Islet of Langerhans (tissue), 1 donor: ENCODE measurements around the gene CEP43.
A peak's percentile ranks its signal among the peaks of the same experiment; 100 is the strongest.

Experiments used
- FAIRE-seq: peaks from one replicate; lab custom pipeline; 2011; peaks lifted over from hg19 to GRCh38; lab: Jason Lieb, UNC

Gene CEP43

DNA sequence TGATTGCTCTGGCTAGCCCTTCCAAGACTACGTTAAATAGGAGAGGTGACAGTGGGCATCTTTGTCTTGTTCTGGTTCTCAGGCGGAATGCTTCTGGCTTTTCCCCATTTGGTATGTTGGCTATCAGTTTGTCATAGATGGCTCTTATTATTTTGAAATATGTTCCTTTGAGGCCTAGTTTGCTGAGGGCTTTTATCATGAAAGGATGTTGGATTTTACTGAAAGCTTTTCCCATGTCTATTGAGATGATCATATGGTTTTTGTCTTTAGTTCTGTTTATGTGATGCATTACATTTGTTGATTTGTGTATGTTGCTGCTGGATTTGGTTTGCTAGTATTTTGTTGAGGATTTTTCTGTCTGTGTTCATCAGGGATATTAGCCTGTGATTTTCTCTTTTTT is 32.9 kb upstream of the CEP43 start:
- no peak for FAIRE-seq

DNA sequence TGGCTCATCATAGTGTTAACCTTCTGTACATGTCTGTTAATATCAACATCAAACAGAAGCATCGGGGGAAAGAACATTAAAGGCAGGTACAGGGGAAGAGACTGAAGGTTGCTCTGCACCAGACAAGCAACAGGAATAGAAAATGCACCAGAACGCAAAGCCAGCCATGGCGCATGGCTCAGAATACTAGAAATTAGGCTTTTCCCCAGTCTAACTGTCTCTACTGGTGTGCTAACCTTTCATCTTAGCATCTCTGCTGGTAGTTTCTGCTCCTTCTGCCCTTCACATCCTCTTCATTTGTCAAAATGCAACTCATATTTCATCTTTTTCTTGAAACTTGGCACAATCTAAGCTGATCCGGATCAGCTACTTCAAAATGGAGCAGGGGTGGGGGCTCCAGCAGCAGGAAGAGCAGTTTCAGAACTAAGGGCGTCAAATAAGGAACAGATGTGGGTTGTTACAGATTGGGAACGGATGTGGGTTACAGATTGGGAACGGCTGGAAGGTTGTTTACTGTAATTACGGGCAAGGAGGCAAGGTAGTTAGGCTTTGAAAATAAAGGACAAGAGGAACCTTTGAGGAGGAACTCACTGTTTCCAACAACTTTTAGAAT is 29.7 kb upstream of the CEP43 start:
- no peak for FAIRE-seq

DNA sequence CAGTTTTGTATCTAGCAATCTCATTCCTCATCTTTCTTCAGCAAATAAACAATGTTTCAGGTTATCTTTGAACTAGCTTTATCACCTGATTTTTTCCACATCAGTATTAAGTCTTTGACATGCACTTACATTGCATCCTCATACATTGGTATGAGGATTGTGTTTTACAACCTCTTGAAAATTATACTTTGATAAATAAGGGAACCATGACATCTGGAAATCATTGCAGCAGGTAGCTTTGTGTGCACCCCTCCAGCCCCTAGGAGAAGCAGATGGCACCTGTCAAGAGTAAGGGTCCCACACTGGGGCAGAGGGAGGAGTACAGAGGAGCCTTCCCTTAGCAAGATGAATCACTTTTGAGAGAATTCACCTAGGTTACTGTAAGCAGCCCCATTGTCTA is 29.1 kb upstream of the CEP43 start:
- no peak for FAIRE-seq

DNA sequence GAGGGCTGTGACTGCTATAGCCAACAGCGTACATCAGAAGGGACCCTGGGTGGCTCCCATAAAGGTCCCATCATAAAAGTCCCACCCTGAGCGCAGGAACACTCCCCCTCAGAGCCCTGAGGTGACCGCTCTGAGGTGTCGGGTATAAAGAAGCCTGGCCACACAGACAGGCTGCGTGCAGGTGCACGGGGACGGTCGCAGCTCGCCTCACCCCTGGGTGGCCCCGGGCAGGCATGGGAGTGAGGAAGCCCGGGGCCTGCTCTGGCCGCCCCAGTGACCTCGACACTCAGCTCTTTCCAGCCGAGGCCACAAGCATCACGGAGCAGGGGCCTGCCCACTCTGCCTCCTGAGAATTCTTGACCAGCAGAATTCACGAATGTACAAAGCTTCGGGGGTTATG is 28.4 kb upstream of the CEP43 start:
- no peak for FAIRE-seq

DNA sequence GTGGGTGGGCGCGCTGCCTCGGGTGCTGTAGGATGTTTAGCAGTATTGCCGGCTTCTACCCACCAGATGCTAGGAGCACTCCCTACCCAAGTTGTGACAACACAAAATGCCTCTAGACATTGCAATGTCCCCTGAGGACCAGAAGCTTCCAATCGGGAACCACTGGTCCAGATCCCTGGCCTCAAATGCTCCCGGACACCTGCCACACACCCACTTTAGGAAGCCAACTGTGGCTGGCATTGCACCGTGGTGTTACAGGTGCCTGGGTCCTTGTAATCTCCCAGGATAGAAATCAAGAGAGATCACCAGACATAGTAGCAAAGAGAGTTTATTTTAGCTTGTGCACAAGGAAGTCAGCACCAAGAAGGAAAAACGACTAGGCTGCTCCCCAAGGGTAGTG is 27.9 kb upstream of the CEP43 start:
- FAIRE-seq = no peak

DNA sequence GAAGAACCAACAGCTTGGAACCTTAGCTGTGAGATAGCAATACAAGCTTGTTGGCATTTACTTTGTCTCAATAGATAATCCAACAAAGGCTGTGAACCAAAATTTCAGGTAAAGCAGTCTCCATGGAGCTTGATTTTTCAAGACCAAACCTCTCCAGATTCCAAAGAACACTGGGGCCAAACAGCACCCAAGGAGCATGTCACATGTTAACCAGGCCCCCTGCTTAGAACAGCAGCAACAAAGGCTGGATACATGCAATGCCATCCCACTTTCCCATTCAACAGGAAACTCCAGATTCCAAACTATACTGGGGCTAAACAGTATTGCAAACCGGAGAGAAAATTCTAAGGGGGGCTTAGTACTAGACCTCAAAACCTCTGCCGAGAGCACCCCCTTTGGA is 27.1 kb upstream of the CEP43 start:
- no peak for FAIRE-seq

DNA sequence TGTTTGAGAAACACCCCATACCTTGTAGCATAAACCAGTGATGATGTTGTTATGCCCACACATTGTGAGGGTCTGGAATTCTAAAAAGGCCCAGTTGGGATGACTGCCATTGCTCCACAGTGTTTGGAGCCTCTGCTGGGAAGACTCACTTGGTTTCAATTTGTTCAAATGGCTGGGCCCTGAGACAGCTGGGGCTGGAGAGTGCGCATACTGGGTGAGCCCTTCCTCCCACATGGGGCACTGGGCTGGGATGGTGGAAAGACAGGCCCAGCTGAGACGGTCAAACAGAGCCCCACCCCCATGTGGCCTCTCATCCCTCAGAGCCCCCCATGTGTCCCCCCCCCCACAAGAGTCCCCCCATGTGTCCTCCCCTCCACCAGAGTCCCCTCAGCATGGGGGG is 22.6 kb upstream of the CEP43 start:
- no peak for FAIRE-seq

DNA sequence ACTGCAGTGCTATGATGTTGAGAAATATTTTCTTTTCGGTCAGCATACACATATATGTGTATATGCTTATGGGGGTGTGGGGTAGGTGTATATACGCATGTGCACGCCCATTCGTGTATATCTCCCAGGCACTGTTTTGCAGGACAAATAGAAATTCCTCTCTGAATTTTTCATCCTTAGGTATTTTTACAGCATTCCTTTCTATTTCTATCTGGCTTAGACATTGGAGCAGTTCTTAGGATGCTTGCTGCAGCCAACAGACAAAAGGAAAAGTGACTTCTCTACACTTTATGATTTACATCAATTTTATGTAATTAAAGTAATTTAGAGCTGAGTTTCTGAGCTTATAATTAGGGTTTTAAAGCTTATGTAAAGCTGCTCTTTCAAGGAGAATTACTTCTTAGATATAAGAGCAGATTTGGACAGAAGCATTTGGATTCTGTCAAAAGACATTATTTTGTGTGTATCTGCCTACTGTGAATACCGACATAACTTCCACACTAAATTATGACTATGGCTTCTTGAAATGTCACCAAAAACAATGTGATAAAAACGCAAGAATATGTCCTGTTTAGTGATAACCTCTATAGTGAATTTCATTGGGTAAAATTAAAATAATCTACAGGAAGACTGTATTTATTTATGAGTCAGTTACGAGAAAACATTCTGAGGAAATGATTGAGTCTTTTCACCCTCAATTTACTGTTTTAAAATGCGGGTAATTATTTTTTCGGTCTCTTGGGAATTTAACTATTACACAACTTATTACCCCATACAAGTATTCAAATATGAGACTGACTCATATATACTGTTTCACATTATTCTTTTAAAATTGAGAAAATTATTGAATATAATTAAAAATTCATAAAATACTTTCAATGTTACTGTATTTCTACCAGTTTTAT is 21.3 kb upstream of the CEP43 start:
- no peak for FAIRE-seq

DNA sequence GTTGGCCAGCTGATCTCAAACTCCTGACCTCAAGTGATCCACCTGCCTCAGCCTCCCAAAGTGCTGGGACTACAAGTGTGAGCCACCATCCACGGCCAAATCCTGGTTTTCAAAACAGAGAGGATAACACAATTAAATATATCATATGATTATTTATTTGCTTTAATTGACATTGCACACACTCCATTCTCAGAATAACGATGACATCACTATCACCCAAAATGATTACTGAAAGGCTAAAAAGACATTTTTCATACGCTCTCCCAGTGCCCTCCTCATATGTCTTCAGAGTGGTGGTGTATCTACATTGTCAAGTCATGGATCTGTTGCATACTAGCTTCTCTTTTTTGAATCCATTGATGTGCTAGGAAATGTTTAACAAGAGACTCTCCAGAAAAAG is 18.5 kb upstream of the CEP43 start:
- no peak for FAIRE-seq

DNA sequence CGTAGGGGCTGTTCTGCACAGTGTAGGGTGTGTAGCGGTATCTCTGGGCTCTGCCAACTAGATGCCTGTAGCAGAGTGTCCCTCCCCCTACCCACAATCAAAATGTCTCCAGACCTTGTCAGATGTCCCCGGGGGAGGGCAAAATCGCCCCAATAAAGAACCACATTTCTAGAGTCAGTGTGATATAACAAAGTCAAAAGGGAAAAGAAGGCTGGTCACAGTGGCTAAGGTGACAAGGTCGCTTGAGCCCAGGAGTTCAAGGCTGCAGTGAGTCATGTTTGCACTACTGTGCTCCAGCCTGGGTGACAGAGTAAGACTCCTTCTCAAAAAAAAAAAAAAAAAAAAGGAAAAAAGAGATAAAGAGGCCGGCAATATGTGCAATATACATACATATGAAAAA is 11.7 kb upstream of the CEP43 start:
- no peak for FAIRE-seq

DNA sequence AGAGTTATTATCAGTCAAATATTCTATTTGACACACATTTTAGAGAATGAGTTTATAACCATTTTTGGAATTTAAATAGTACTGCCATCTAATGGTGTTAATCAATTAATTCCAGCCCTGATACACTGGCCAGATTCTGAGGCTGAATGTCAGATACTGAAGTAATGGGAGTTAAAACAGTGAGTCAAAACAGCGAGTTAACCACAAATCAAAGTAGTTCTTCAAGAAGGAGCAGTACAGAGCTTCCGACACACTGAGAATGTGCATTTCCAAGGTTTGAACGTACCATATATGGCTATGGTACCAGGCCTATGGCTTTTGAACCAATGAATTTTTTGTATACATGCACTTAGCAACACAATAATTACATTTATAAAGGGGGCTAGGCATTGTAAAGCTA is 11.3 kb upstream of the CEP43 start:
- FAIRE-seq = no peak

DNA sequence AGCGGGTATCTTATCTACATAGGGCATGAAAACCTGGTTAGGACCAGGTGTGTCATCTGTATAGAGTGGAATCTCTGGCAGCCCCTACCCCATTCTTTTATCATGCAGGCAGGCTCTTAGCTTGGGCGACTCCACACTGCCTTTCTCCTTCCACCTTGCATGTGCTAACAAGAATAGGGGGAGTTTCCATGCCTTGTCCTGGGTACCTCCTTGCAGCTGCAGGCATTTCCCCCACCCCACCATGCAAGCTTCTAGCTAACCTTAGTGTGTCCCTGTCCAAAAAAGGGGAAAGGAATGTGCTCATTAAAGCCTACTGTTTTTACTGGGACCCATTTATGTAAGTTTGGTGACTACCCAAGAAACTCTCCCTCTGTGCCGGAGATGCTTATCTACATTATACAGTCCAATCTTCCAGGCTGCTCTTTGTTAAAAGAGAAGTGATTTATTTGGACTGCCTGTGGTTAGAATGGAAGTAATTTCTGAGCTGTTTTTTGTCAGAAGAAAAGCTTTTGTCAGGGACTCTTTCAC is 10.5 kb upstream of the CEP43 start:
- FAIRE-seq = no peak

DNA sequence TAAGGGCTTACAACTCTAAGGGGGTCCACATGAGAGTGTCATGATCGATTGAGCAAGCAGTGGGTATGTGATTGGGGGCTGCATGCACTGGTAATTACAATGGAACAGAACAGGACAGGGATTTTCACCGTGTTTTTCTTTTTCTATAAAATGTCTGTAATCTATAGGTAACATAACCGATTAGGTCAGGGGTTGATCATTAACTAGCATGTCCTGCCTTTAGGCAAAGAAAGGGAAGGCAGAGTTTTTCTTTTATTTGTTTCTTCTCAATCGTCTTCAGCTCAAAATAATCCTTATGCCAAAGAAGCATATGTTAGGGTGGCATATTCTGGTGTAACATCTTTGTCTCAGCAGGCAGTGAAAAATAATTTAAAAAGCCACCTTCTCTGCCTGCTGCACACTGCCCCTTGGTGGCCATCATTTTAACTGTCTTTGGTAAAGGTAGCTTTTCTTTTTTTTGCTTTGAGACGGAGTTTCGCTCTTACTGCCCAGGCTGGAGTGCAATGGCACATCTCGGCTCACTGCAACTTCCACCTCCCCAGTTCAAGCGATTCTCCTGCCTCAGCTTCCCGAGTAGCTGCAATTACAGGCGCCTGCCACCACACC is 9.7 kb upstream of the CEP43 start:
- peak; percentile 81 for FAIRE-seq

DNA sequence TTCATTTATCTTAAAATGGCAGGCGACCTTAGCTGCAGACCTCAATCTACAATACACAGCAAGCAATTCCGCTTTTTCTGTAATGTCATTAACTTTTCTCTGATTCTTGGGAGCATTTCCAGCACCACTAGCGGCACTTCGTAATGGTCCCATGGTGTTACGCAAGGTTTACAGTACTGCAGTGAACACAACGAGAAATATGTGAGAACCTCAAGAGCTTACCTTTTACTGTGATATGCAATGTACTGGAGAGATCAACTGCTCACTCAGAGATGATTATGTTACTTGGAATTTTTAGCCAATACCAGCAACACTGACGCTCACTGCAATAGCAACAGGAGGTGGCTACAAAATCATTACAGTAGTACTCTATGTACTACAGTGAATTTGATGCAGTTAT is 2.8 kb upstream of the CEP43 start:
- no peak for FAIRE-seq

DNA sequence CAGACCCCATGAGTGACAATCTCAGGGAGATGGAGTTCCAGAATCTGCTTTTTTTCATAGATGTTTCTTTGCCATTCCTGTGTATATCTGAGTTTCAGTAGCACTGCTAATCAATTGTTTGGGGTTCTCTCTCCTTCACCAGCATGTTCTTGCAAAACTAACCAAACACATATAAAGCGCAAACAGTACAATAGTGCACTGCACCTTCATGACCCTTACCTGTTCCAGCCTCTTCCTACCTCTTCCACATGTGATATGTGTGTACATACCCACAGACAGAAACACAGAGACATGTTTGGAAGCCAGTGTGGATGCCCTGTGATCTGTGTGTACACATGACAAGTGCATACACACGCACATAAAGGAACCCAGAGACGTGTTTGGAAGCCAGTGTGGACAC is 1.8 kb upstream of the CEP43 start:
- FAIRE-seq = no peak

DNA sequence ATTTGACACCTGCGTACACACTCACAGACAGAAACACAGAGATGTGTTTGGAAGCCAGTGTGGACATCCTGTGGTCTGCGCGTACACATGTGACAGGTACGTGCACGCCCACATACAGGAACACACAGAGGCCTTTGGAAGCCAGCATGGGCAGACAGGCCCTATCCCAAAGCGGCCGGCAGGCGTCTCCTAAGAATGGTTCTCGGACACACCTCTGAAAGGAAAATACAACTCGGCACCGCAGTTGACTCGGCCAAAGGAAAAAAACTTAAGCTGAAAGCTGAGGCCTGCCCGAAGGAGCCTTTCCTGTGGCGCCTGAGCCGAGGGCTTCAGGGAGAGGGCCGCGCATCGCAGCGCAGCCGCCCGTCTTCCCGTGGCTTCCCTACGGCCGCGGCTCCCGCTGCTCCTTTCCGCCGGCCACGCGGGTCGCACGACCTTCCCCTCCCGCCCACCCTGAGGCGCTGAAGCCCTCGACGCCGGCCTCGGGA is 1.4 kb upstream of the CEP43 start:
- FAIRE-seq = no peak

DNA sequence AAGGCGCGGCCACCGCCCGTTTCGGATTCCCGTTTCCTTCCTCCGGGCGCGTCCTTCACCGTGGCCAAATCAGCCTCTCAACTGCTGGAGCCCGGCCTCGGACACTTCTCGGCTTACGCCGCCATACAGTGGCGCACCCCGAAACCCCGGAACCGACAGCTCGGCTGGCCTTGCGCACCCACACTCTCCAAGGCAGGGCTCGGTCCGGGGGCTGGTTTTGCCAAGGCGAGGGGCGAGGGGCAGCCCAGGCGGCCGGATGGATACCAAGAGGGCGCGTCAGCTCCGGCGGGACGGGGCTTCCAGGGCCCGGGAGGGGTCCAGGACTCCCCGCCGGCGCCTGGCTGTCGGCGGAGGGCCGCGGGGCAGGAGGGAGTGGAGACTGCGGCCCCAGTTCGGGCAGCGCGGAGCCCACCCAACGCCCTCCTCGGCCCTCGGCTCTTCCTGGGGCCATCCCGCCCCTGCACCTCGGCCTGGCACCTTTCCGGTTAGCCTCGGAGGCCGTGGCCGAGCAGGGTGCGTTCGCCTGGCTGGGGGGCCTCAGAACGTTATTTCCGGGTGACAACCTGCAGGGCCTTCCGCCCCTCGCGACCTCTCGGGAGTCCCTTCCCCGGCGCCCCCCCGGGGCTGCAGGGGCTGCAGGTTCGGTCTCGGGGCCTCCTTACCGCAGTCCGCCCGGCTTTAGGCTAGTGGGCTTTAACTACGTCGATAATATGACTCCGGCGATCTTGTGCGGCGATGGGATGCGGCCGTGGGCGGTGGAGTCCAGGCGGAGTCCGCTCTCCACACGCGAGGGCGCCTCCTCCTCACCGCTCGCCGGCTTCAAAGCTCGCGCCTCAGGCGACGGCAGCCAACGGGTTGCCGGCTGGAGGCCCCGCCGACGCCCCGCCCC is 697 bp upstream of the CEP43 start:
- no peak for FAIRE-seq

DNA sequence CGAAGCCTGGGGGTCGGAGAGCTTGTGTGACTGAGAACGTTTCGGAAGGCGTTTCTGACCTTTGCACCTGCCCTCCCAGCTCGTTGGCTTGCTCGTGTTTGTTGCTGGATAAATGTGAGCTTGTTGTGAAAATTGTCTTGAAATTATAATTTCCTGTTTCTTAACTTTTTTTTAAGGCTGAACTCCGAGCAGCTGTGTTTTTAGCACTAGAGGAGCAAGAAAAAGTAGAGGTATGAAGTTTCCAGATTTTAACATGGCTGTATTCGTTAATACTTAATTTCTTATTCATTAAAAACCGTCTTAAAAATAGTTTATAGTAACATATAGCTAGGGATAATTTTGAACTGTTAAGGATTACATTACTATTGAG is 672 bp downstream of the CEP43 start:
- FAIRE-seq = no peak

DNA sequence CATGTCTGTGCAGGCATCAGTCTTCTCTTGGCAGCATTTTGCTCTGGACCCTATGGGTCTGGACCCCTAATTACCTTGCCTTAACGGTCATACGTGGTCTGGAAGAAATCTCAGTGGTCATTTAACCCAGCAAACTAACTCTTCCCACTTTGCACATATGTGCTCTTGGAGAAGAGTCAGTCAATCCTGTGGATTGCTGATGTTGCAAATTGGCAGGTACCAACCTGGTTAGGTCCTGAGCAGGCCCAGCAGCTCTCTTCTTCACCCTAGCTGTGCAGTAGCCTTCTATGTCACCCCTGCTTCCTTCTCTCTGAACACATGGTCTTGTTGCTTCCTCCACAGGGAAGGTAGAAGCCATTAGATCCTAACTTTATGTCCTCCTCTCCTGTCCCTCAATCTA is 1.6 kb downstream of the CEP43 start:
- no peak for FAIRE-seq

DNA sequence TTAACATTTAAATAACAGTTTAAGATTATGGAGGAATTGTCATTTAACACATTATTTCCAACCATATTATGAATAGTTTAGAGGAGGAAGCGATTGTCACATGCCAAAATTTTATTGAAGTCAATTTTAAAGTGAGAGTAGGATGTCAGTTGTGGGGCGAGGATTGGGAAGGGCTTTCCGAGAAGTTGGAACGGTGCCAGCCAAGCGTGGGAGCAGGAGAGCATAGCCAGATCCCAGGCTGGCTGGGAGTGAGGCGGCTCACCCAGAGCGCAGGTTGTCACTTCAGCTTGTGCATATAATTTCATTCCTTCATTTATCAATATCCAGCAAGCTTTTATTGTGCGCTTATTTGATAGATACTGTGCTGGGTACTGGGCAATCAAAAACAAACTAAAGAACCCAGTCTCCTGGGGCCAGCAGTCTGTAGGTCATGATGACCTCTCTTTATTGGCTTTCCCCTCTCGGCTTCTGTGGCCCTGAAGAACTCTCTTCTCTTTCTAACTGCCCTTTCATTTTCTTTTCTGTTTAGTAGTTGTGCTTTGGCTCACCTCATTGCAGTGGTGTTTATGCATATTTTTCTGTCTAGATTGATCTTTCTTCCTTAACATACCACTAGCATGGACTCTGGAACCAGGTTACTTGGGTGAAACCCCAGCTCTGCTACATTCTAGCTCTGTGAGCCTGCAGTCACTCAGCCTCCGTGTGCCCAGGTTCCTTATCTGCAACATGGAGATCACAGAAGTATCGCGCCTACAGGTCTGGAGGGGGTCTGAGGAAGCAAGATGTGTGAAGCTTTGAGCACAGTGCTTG is 6.4 kb downstream of the CEP43 start:
- no peak for FAIRE-seq

DNA sequence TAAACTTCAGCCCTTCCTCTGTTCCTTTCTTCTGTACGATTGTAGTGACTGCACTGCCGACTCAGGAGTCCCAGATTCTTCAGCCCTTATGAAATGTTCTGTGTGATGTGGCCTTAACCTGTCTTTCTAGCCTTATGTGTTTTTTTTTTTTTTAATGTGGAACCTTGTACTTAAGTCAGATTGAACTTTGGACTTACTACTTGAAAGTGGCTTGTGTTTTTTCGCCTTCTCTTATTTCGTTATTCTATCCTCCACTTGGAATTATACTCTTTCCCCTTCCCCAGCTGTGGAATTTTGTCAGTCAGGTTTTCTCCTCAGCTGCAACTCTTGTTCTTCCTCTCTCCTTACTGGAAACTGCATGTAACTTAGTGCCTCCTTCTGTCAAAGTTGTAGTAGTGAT is 8.8 kb downstream of the CEP43 start:
- no peak for FAIRE-seq
